GM12878 (cell line): ENCODE results near the gene MFAP4. TPM values are rescaled to one million over a fixed set of nuclear protein-coding genes. Genes with fewer than 3 reads are reported as not detected.

Source experiments
- ATAC-seq: fragments of 200-7000 bp; cut with Tn5 transposase; 3 replicates; pipeline ENCODE4 v1.9.1; 2020; ENCODE audit warnings: mild to moderate bottlenecking, moderate library complexity
- BruUV-seq: library from RNA; stranded (reverse); fragments of 400-500 nt; replicated peaks from 2 replicates; lab custom pipeline; 2021; lab: Mats Ljungman, UMichigan
- CTCF ChIA-PET: fragments of 300-600 bp; sonication (Branson Sonifier 250); formaldehyde crosslinking; extraction: SDS; loops from one replicate; lab custom pipeline; 2021; ENCODE audit warnings: inconsistent platforms; lab: Yijun Ruan, JAX
- POLR2A ChIA-PET: fragments of 350-600 bp; formaldehyde crosslinking; extraction: SDS; loops from one replicate; lab custom pipeline; 2021; ENCODE audit warnings: inconsistent platforms; lab: Charles Lee
- RAD21 ChIA-PET: fragments of 300-600 bp; sonication (Branson Sonifier 250); formaldehyde crosslinking; loops from one replicate; lab custom pipeline; 2023; ENCODE audit warnings: antibody characterized with exemption; ENCODE audit not compliant: unreplicated experiment; lab: Charles Lee
- SMC1A ChIA-PET: fragments of 300-600 bp; sonication (Branson Sonifier 250); formaldehyde crosslinking; loops from one replicate; lab custom pipeline; 2023; ENCODE audit not compliant: unreplicated experiment, uncharacterized antibody; lab: Charles Lee
- DNase-seq: peaks from one replicate; pipeline ENCODE4 v3.0.0-alpha.2; 2011; ENCODE audit warnings: low read depth, low spot score
- FAIRE-seq: peaks from 3 replicates; lab custom pipeline; 2011; peaks lifted over from hg19 to GRCh38; lab: Jason Lieb, UNC
- H2AFZ ChIP-seq: 2 replicates; pipeline ENCODE4 v1.6.0; 2011; ENCODE audit warnings: low read depth, low read length, control low read depth; ENCODE audit not compliant: control insufficient read depth
- H3K27ac ChIP-seq: 2 replicates; pipeline ENCODE4 v1.5.1; 2011; ENCODE audit warnings: control low read depth; ENCODE audit not compliant: control insufficient read depth, insufficient read depth
- H3K27me3 ChIP-seq, 2 experiments: replicated peaks in 1 of 2; 2 replicates each; pipeline versions ENCODE4 v1.6.0 to v1.6.1; 2011; ENCODE audit warnings: low read length in 1 of 2; ENCODE audit not compliant: control insufficient read depth in 2 of 2, insufficient read depth in 2 of 2
- H3K36me3 ChIP-seq, 2 experiments: 2 replicates each; pipeline ENCODE4 v1.5.1; 2011; ENCODE audit warnings: low read length in 1 of 2; ENCODE audit not compliant: control insufficient read depth in 2 of 2, insufficient read depth in 2 of 2
- H3K4me1 ChIP-seq: 2 replicates; pipeline ENCODE4 v1.6.1; 2011; ENCODE audit warnings: mild to moderate bottlenecking, low read length, moderate library complexity, mixed read lengths; ENCODE audit not compliant: control insufficient read depth, insufficient read depth
- H3K4me2 ChIP-seq: 2 replicates; pipeline ENCODE4 v1.6.0; 2011; ENCODE audit warnings: control low read depth; ENCODE audit not compliant: control insufficient read depth, insufficient read depth
- H3K4me3 ChIP-seq: fragments of 200-600 bp; sonication (generic); 2 replicates; pipeline ENCODE4 v1.5.1; 2016
- H3K79me2 ChIP-seq: 2 replicates; pipeline ENCODE4 v1.6.0; 2011; ENCODE audit warnings: low read length; ENCODE audit not compliant: control insufficient read depth, insufficient read depth
- H3K9ac ChIP-seq: 2 replicates; pipeline ENCODE4 v1.8.0; 2011; ENCODE audit warnings: low read length, control low read depth, mixed read lengths; ENCODE audit not compliant: control insufficient read depth, insufficient read depth
- H3K9me3 ChIP-seq: replicated peaks from 3 replicates; pipeline ENCODE4 v1.5.1; 2011; ENCODE audit warnings: mild to moderate bottlenecking, low read length; ENCODE audit not compliant: control insufficient read depth, insufficient read depth
- H4K20me1 ChIP-seq: 2 replicates; pipeline ENCODE4 v1.6.0; 2011; ENCODE audit not compliant: control insufficient read depth, insufficient read depth
- HDGF ChIP-seq: fragments of 450-650 bp; IDR thresholded peaks from 2 replicates; pipeline ENCODE4 v1.6.1; 2016; ENCODE audit warnings: antibody characterized with exemption
- KDM1A ChIP-seq: fragments of 200-600 bp; sonication (generic); IDR thresholded peaks from 2 replicates; pipeline ENCODE4 v1.6.1; 2016; ENCODE audit warnings: borderline replicate concordance
- MYB ChIP-seq: fragments of 150-350 bp; IDR thresholded peaks from 2 replicates; pipeline ENCODE4 v1.6.1; 2014; ENCODE audit warnings: mild to moderate bottlenecking, low read depth, low read length, borderline replicate concordance
- NFIC ChIP-seq: IDR thresholded peaks from 2 replicates; pipeline ENCODE4 v1.6.1; 2012; ENCODE audit warnings: low read depth, mild to moderate bottlenecking, inconsistent platforms, low read length, moderate library complexity
- POLR2A ChIP-seq: IDR thresholded peaks from 2 replicates; pipeline ENCODE4 v1.6.1; 2011; ENCODE audit warnings: low read depth, mild to moderate bottlenecking, low read length
- SKIL ChIP-seq: fragments of 450-650 bp; IDR thresholded peaks from 2 replicates; pipeline ENCODE4 v1.6.1; 2017; ENCODE audit warnings: mild to moderate bottlenecking, low read depth, inconsistent platforms; ENCODE audit not compliant: poor library complexity, severe bottlenecking
- SMAD5 ChIP-seq: IDR thresholded peaks from 2 replicates; pipeline ENCODE4 v1.6.1; 2016; ENCODE audit warnings: antibody characterized with exemption, low read depth
- SP1 ChIP-seq: IDR thresholded peaks from one replicate; pipeline ENCODE4 v1.6.1; 2011; ENCODE audit warnings: low read depth, low read length
- SPI1 ChIP-seq: IDR thresholded peaks from 2 replicates; pipeline ENCODE4 v1.6.1; 2011; ENCODE audit warnings: low read depth, mild to moderate bottlenecking, low read length, moderate library complexity, borderline replicate concordance; ENCODE audit not compliant: insufficient read depth
- WGBS: methylation state at CpG from one replicate; pipeline ENCODE4 v1.1.6; 2016; ENCODE audit warnings: low lambda C conversion rate; ENCODE audit not compliant: insufficient replicate concordance, insufficient coverage; ENCODE audit errors: missing lambda C conversion rate; 5-methylcytosine and 5-hydroxymethylcytosine counted together
- in situ Hi-C: fragments of 300-500 bp; cut with MboI; formaldehyde crosslinking; loops from 9 replicates; pipeline ENCODE4 v1.14.3; 2018; ENCODE audit warnings: mixed read lengths
- intact Hi-C: fragments of 100-400 bp; cut with micrococcal nuclease; formaldehyde crosslinking; loops from one replicate; pipeline ENCODE4 v1.14.2; 2022; ENCODE audit not compliant: unreplicated experiment
- polyA plus RNA-seq, 11 experiments: library from polyadenylated mRNA; depleted of rRNA in 4 of 11; unstranded in 6 of 11; stranded (reverse) in 5 of 11; fragments of >200 nt; fragmentation: Nextera tagmentation in 4 of 11; fragmentation: Illumina TruSeq in 1 of 11; extraction: Ambion mirVana in 4 of 11; extraction: Trizol in 1 of 11; gene quantifications; 1 replicate in 1 of 11; 2 replicates in 10 of 11; pipeline versions ENCODE4 v1.2.1 to v1.2.3, GENCODE V29; 2011 to 2016; ENCODE audit warnings: inconsistent platforms in 2 of 11, missing spikeins in 2 of 11, low read depth in 1 of 11
- total RNA-seq, 4 experiments: library from RNA; depleted of rRNA in 3 of 4; stranded (reverse); fragments of >200 nt in 3 of 4; fragmentation: Illumina TruSeq in 1 of 4; extraction: Trizol in 1 of 4; gene quantifications; 2 replicates each; pipeline versions ENCODE4 v1.2.1 to v1.2.3, GENCODE V29; 2013 to 2021
- TF ChIP-seq, protein P1 (sequence below): IDR thresholded peaks from 2 replicates; pipeline ENCODE4 v1.6.1; 2011; ENCODE audit warnings: mild to moderate bottlenecking, low read depth, low read length, moderate library complexity; ENCODE audit not compliant: insufficient replicate concordance
- TF ChIP-seq, protein P2 (sequence below): fragments of 450-650 bp; formaldehyde crosslinking; IDR thresholded peaks from 2 replicates; pipeline ENCODE4 v1.5.0; 2022; ENCODE audit warnings: mild to moderate bottlenecking, missing genetic modification characterization
- TF ChIP-seq, protein P3 (sequence below): IDR thresholded peaks from 2 replicates; pipeline ENCODE4 v1.6.1; 2012; ENCODE audit warnings: mild to moderate bottlenecking, low read depth, low read length

Gene MFAP4
- total and polyA plus RNA-seq, 10 of the 15 experiments (the other 5 are each of a cell fraction or from before 2014, with no cell fraction given), result 0.08 to 0.28 (median 0.09) TPM; not detected in 7

DNA sequence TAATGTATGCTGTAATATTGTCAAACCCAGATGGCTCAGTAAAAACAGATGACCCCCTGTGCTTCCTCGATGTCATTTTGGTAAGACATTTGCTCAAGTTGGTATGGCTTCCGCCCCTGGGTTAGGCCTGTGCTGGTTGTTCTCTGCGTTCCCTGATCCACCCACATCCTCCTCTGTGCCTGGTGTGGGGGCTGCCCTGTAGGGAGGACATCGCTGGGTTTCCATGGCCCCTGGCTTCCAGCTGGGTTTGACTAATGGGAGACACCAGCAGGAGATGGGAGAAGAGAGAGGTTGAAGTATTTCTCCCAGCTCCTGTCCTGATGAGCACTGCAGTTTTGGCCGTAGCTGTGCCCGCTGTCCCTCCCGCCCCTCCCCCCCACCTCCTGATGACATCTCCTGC lies 4.4 kb upstream of the MFAP4 start:
- FAIRE-seq (no peak), ATAC-seq (no peak), DNase-seq (no peak)
- ChIA-PET POLR2A (no interaction called here), RAD21 (no interaction called here), CTCF (no interaction called here), SMC1A (no interaction called here)
- Histone ChIP-seq H3K9ac (no peak overlapping the region), H3K27ac (no peak overlapping the region), H4K20me1 (no peaks in the 10 kb centered on the region), H3K4me2 (no peak overlapping the region), H3K79me2 (no peaks in the 10 kb centered on the region), H3K27me3 (peaks cover 0 to 1% of the 10 kb centered on the region in 2 experiments; a peak in 1 of 4 replicates), H3K4me1 (no peaks in the 10 kb centered on the region), H2AFZ (no peak overlapping the region), H3K4me3 (no peak overlapping the region), H3K36me3 (no peaks in the 10 kb centered on the region), H3K9me3 (no peaks in the 10 kb centered on the region)
- intact Hi-C loops (no loop called here), in situ Hi-C loops (no loop called here)
- WGBS, result 30% methylated on average over 6 of the region's 7 CpGs
- TF ChIP-seq, protein P1, sequence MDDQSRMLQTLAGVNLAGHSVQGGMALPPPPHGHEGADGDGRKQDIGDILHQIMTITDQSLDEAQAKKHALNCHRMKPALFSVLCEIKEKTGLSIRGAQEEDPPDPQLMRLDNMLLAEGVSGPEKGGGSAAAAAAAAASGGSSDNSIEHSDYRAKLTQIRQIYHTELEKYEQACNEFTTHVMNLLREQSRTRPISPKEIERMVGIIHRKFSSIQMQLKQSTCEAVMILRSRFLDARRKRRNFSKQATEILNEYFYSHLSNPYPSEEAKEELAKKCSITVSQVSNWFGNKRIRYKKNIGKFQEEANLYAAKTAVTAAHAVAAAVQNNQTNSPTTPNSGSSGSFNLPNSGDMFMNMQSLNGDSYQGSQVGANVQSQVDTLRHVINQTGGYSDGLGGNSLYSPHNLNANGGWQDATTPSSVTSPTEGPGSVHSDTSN, result no peak
- TF ChIP-seq SPI1, result no peak
- TF ChIP-seq POLR2A, result no peak
- no peak for TF ChIP-seq KDM1A
- TF ChIP-seq NFIC, result no peak
- TF ChIP-seq, protein P2, sequence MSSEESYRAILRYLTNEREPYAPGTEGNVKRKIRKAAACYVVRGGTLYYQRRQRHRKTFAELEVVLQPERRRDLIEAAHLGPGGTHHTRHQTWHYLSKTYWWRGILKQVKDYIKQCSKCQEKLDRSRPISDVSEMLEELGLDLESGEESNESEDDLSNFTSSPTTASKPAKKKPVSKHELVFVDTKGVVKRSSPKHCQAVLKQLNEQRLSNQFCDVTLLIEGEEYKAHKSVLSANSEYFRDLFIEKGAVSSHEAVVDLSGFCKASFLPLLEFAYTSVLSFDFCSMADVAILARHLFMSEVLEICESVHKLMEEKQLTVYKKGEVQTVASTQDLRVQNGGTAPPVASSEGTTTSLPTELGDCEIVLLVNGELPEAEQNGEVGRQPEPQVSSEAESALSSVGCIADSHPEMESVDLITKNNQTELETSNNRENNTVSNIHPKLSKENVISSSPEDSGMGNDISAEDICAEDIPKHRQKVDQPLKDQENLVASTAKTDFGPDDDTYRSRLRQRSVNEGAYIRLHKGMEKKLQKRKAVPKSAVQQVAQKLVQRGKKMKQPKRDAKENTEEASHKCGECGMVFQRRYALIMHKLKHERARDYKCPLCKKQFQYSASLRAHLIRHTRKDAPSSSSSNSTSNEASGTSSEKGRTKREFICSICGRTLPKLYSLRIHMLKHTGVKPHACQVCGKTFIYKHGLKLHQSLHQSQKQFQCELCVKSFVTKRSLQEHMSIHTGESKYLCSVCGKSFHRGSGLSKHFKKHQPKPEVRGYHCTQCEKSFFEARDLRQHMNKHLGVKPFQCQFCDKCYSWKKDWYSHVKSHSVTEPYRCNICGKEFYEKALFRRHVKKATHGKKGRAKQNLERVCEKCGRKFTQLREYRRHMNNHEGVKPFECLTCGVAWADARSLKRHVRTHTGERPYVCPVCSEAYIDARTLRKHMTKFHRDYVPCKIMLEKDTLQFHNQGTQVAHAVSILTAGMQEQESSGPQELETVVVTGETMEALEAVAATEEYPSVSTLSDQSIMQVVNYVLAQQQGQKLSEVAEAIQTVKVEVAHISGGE, result no peak
- TF ChIP-seq, protein P3, sequence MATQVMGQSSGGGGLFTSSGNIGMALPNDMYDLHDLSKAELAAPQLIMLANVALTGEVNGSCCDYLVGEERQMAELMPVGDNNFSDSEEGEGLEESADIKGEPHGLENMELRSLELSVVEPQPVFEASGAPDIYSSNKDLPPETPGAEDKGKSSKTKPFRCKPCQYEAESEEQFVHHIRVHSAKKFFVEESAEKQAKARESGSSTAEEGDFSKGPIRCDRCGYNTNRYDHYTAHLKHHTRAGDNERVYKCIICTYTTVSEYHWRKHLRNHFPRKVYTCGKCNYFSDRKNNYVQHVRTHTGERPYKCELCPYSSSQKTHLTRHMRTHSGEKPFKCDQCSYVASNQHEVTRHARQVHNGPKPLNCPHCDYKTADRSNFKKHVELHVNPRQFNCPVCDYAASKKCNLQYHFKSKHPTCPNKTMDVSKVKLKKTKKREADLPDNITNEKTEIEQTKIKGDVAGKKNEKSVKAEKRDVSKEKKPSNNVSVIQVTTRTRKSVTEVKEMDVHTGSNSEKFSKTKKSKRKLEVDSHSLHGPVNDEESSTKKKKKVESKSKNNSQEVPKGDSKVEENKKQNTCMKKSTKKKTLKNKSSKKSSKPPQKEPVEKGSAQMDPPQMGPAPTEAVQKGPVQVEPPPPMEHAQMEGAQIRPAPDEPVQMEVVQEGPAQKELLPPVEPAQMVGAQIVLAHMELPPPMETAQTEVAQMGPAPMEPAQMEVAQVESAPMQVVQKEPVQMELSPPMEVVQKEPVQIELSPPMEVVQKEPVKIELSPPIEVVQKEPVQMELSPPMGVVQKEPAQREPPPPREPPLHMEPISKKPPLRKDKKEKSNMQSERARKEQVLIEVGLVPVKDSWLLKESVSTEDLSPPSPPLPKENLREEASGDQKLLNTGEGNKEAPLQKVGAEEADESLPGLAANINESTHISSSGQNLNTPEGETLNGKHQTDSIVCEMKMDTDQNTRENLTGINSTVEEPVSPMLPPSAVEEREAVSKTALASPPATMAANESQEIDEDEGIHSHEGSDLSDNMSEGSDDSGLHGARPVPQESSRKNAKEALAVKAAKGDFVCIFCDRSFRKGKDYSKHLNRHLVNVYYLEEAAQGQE, result no peak
- TF ChIP-seq MYB, result no peak
- TF ChIP-seq SMAD5, result no peak
- no peak for TF ChIP-seq SKIL
- TF ChIP-seq HDGF, result no peak
- no peak for TF ChIP-seq SP1
- no TSS peak for BruUV-seq
